ENCODE data around the gene PPRC1.

DNA sequence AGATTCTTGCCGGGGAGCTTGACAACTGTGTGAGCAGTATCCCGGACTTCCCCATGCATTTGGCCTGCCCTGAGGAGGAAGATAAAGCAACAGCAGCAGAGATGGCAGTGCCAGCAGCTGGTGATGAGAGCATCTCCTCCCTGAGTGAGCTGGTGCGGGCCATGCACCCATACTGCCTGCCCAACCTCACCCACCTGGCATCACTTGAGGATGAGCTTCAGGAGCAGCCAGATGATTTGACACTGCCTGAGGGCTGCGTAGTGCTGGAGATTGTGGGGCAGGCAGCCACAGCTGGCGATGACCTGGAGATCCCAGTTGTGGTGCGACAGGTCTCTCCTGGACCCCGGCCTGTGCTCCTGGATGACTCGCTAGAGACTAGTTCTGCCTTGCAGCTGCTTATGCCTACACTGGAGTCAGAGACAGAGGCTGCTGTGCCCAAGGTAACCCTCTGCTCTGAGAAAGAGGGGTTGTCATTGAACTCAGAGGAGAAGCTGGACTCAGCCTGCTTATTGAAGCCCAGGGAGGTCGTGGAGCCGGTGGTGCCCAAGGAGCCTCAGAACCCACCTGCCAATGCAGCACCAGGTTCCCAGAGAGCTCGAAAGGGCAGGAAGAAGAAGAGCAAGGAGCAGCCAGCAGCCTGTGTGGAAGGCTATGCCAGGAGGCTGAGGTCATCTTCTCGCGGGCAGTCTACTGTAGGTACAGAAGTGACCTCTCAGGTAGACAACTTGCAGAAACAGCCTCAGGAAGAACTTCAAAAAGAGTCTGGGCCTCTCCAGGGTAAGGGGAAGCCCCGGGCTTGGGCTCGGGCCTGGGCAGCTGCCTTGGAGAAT lies 6.7 kb downstream of the PPRC1 start:
- TF ChIP-seq, protein P1, sequence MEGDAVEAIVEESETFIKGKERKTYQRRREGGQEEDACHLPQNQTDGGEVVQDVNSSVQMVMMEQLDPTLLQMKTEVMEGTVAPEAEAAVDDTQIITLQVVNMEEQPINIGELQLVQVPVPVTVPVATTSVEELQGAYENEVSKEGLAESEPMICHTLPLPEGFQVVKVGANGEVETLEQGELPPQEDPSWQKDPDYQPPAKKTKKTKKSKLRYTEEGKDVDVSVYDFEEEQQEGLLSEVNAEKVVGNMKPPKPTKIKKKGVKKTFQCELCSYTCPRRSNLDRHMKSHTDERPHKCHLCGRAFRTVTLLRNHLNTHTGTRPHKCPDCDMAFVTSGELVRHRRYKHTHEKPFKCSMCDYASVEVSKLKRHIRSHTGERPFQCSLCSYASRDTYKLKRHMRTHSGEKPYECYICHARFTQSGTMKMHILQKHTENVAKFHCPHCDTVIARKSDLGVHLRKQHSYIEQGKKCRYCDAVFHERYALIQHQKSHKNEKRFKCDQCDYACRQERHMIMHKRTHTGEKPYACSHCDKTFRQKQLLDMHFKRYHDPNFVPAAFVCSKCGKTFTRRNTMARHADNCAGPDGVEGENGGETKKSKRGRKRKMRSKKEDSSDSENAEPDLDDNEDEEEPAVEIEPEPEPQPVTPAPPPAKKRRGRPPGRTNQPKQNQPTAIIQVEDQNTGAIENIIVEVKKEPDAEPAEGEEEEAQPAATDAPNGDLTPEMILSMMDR (IDR thresholded peaks at IDR 0.05), result no peak
- TF ChIP-seq POLR2A (IDR thresholded peaks at IDR 0.05), result no peak

Measured in prostate gland (tissue), 2 donors.